Measurements from ENCODE around the gene ID2. TPM values are rescaled to one million over a fixed set of nuclear protein-coding genes. Genes with fewer than 3 reads are reported as not detected.

ID2 gene
- total RNA-seq, 1 donor from 2014 or later, result 28.3 TPM

DNA sequence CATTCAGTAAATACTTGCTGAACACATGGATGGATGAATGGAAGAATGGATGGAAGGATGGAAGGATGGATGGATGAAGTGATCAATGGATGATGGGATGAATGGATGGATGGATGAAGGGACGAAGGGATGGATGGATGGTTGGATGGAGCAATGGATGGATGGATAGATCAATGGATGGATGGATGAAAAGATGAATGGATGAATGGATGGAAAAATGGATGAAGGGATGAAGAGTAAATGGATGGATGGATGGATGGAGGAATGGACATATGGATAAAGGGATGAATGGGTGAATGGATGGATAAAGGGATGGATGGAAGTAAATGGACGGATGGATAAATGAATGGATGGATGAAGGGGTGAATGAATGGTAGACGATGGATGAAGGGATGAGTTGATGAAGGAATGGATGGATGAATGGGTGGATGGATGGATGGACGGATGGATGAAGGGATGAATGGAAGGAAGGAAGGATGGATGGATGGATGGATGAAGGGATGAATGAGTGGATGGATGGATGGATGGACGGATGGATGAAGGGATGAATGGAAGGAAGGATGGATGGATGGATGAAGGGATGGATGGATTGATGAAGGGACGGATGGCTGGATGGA lies 13.9 kb upstream of the ID2 start:
- DNase-seq (ENCODE audit: low read depth), result no peak
- TF ChIP-seq, protein P1, sequence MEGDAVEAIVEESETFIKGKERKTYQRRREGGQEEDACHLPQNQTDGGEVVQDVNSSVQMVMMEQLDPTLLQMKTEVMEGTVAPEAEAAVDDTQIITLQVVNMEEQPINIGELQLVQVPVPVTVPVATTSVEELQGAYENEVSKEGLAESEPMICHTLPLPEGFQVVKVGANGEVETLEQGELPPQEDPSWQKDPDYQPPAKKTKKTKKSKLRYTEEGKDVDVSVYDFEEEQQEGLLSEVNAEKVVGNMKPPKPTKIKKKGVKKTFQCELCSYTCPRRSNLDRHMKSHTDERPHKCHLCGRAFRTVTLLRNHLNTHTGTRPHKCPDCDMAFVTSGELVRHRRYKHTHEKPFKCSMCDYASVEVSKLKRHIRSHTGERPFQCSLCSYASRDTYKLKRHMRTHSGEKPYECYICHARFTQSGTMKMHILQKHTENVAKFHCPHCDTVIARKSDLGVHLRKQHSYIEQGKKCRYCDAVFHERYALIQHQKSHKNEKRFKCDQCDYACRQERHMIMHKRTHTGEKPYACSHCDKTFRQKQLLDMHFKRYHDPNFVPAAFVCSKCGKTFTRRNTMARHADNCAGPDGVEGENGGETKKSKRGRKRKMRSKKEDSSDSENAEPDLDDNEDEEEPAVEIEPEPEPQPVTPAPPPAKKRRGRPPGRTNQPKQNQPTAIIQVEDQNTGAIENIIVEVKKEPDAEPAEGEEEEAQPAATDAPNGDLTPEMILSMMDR (conservative IDR thresholded peaks at IDR 0.05; ENCODE audit: low read depth, low read length), result no peak
- H3K4me3 ChIP-seq (ENCODE audit: low read depth, low read length), result no peak overlapping the region

DNA sequence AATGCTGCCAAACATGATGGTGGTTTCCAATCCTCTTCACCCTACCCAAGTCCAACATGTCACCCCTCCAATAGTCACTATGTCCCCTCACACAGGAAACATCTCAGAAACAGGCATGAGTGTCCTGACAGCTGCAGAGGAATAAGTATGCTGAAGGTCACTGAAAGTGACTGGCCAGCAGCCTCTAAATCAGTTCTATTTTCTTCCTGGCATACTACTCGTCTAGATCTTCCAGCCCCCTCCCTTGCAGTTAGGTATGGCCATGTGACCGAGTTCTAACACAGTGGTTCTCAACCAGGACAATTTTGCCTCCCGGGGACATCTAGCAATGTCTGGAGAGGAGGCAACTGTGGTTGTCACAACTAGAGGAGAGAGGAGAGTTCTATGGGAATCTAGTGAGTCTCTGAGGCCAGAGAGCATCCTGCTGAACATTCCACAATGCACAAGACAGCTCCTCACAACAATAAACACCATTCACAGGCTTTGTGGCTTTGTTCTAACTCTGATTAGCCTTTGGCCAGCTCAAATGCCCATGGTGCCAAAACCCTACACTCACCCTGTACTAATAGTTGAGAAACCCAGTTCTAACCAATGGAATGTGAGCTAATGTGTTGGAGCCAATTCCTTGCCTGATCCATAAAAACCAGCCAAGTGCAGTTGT lies 12.6 kb upstream of the ID2 start:
- TF ChIP-seq, protein P1 (conservative IDR thresholded peaks at IDR 0.05; ENCODE audit: low read depth, low read length), result no peak
- no peak for DNase-seq (ENCODE audit: low read depth)
- no peak overlapping the region for H3K4me3 ChIP-seq (ENCODE audit: low read depth, low read length)

DNA sequence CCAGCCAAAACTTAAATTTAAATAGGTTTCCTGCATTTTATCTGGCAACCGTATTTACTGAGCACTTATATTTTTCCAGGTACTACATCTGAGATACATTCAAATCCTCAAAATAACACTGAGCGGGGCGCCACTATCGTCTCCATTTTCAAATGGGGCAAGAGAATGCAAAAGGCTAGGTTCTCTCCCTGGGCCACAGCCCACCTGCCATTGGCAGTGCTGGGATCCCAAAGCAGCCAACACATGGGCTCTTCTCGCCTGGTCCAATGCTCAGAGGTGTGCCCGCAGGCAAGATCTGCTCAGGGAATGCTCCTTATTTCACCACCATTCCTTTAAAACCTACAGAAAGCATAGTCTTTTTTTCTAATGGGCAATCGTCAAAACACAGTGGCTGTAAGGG lies 11.3 kb upstream of the ID2 start:
- no peak for DNase-seq (ENCODE audit: low read depth)
- TF ChIP-seq, protein P1 (conservative IDR thresholded peaks at IDR 0.05; ENCODE audit: low read depth, low read length), result no peak
- no peak overlapping the region for H3K4me3 ChIP-seq (ENCODE audit: low read depth, low read length)

DNA sequence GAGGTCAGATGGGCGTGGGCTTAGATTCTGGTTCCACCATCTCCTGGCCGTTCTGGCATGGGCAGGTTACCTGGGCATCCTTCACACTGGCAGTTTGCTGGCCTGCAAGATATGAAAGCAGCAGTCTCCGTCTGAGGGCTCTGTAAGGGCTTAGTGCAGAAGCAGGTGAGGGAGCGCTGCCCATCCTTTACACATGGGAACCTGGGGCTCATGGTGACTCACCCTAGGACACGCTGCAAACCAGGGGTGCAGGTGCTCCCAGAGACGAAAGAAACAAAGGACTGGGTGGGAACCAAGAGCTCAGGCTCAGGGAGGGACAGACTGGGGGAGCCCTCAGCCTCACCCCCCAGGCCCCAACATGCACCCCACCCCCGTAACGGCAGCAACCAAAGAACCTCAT lies 10.7 kb upstream of the ID2 start:
- no peak for DNase-seq (ENCODE audit: low read depth)
- TF ChIP-seq, protein P1 (conservative IDR thresholded peaks at IDR 0.05; ENCODE audit: low read depth, low read length), result no peak
- H3K4me3 ChIP-seq (ENCODE audit: low read depth, low read length), result no peak overlapping the region

DNA sequence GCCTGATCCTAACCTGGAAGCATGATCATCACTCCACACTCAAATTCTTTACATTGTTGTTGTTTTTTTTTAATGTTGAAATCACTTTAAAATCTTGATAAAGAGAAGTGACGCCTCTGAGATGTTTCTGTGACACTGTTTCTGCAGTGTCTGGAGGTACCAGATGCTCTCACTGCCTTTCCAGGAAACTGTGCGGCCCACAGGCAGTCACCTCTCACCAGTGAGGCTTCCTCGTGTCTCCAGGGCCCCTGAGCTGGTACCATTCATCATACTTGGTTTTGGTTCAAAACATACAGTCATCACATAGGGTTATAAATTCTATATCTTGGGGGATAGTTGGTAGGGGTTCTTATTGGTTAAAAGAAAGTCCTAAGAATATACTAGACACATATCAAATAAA lies 10.1 kb upstream of the ID2 start:
- TF ChIP-seq, protein P1 (conservative IDR thresholded peaks at IDR 0.05; ENCODE audit: low read depth, low read length), result no peak
- H3K4me3 ChIP-seq (ENCODE audit: low read depth, low read length), result no peak overlapping the region
- no peak for DNase-seq (ENCODE audit: low read depth)

DNA sequence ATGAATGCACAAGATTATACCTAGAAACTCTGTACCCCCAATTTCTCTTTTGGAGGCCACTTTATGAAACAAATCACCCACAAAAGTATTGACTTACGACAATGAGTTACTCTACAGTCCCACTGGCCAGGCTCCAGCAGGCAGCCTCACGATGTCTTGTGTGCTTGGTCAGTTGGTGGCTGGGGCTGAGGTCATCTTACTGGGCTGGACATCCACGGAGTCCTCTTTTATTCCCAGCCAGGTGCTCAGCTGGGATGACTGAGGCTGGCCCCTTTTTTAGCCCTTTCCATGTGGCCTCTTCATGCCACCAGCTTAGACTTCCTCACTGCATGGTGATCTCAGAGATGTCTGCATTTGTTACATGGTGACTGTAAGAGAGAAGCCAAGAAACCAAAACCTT lies 8.9 kb upstream of the ID2 start:
- H3K4me3 ChIP-seq (ENCODE audit: low read depth, low read length), result no peak overlapping the region
- TF ChIP-seq, protein P1 (conservative IDR thresholded peaks at IDR 0.05; ENCODE audit: low read depth, low read length), result no peak
- DNase-seq (ENCODE audit: low read depth), result no peak

DNA sequence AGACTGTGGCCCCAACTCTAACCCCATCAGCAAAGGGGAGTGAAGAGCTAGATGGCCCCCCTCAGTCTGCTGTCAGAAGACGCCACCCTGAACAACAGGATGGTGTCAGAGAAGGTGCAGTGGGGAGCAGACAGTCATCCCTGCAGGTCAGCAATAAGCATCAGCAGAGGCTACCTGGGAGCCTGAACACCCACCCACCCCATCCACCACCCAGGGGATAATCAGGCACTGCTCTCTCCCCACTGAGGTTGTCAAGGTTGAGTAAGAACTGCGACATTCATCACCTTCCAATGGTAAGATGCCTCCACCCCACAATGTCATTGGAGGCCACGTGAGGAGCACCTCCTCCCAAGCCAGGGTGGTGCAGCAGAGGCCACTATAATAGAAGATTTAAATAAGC lies 8.5 kb upstream of the ID2 start:
- TF ChIP-seq, protein P1 (conservative IDR thresholded peaks at IDR 0.05; ENCODE audit: low read depth, low read length), result no peak
- DNase-seq (ENCODE audit: low read depth), result no peak
- H3K4me3 ChIP-seq (ENCODE audit: low read depth, low read length), result no peak overlapping the region
